ENCODE measurements around the gene ELOVL3. TPM values are rescaled to one million over a fixed set of nuclear protein-coding genes. Genes with fewer than 3 reads are reported as not detected.

Gene ELOVL3
- total and polyA plus RNA-seq, 2 of the 13 experiments (the other 11 are each of a cell fraction or from before 2014, with no cell fraction given): 0.58 to 0.69 TPM

GRCh38 chr10:102225646-102226541 lies at the start of gene ELOVL3 (continued):
- TF ChIP-seq ZNF431 (CRISPR knock-in tag; IDR thresholded peaks at IDR 0.05; ENCODE audit: borderline replicate concordance, low read depth): peak; percentile 86; the same call in 1 of the 2 replicates
- TF ChIP-seq RBM39 (IDR thresholded peaks at IDR 0.05; ENCODE audit: low read depth, low read length, poor library complexity, severe bottlenecking): no peak
- no peak for TF ChIP-seq IRF1 (CRISPR knock-in tag; IDR thresholded peaks at IDR 0.05; ENCODE audit: low read depth)
- peak; percentile 89 for TF ChIP-seq MEIS1 (CRISPR knock-in tag; IDR thresholded peaks at IDR 0.05; ENCODE audit: borderline replicate concordance)
- no peak for TF ChIP-seq PAF1 (CRISPR knock-in tag; IDR thresholded peaks at IDR 0.05)
- peak; percentile 60 for TF ChIP-seq HOXA5 (CRISPR knock-in tag; IDR thresholded peaks at IDR 0.05)
- no peak for TF ChIP-seq HOMEZ (CRISPR knock-in tag; IDR thresholded peaks at IDR 0.05; ENCODE audit: low read depth)
- TF ChIP-seq ZBTB43 (CRISPR knock-in tag; conservative IDR thresholded peaks at IDR 0.05): peak; percentile 79
- TF ChIP-seq ZNF737 (CRISPR knock-in tag; IDR thresholded peaks at IDR 0.05; ENCODE audit: borderline replicate concordance): 0 out of 2 replicates have a peak, but pooled peaks have one; percentile 36
- TF ChIP-seq ZNF3 (CRISPR knock-in tag; IDR thresholded peaks at IDR 0.05): no peak
- peak; percentile 87 for TF ChIP-seq ZFX (CRISPR knock-in tag; IDR thresholded peaks at IDR 0.05; ENCODE audit: low read depth)
- TF ChIP-seq ZNF562 (CRISPR knock-in tag; IDR thresholded peaks at IDR 0.05; ENCODE audit: borderline replicate concordance): peak; percentile 43; the same call in 1 of the 2 replicates
- TF ChIP-seq NFE2L2 (IDR thresholded peaks at IDR 0.05; ENCODE audit: low read length): no peak
- TF ChIP-seq SIN3B (IDR thresholded peaks at IDR 0.05; ENCODE audit: low read length): no peak
- TF ChIP-seq ZNF17 (CRISPR knock-in tag; IDR thresholded peaks at IDR 0.05): no peak
- no peak for TF ChIP-seq ZNF496 (CRISPR knock-in tag; IDR thresholded peaks at IDR 0.05; ENCODE audit: insufficient replicate concordance)
- peak; percentile 82; the same call in 1 of the 2 replicates for TF ChIP-seq CENPT (CRISPR knock-in tag; IDR thresholded peaks at IDR 0.05; ENCODE audit: low read depth)
- TF ChIP-seq HIVEP1 (CRISPR knock-in tag; IDR thresholded peaks at IDR 0.05): 0 out of 2 replicates have a peak, but pooled peaks have one; percentile 49
- no peak for TF ChIP-seq HNRNPK (IDR thresholded peaks at IDR 0.05; ENCODE audit: low read depth, low read length, poor library complexity, severe bottlenecking)
- TF ChIP-seq, protein P1, sequence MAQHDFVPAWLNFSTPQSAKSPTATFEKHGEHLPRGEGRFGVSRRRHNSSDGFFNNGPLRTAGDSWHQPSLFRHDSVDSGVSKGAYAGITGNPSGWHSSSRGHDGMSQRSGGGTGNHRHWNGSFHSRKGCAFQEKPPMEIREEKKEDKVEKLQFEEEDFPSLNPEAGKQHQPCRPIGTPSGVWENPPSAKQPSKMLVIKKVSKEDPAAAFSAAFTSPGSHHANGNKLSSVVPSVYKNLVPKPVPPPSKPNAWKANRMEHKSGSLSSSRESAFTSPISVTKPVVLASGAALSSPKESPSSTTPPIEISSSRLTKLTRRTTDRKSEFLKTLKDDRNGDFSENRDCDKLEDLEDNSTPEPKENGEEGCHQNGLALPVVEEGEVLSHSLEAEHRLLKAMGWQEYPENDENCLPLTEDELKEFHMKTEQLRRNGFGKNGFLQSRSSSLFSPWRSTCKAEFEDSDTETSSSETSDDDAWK (CRISPR knock-in tag; IDR thresholded peaks at IDR 0.05): no peak
- TF ChIP-seq HOXA3 (CRISPR knock-in tag; IDR thresholded peaks at IDR 0.05): peak; percentile 74
- TF ChIP-seq XRCC5 (optimal IDR thresholded peaks at IDR 0.05; ENCODE audit: low read length): no peak
- peak; percentile 98; the same call in 1 of the 2 replicates for TF ChIP-seq ZNF749 (CRISPR knock-in tag; IDR thresholded peaks at IDR 0.05; ENCODE audit: borderline replicate concordance)
- TF ChIP-seq GPN1 (CRISPR knock-in tag; IDR thresholded peaks at IDR 0.05; ENCODE audit: borderline replicate concordance): no peak

Data from HepG2 (cell line).